Measurements from ENCODE around the gene ASPHD2. TPM values are rescaled to one million over a fixed set of nuclear protein-coding genes. Genes with fewer than 3 reads are reported as not detected.

ASPHD2 gene
- total and polyA plus RNA-seq, 2 of the 13 experiments (the other 11 are each of a cell fraction or from before 2014, with no cell fraction given), result 0.04 TPM

- peaks cover 70% of the 10 kb centered on the region for H3K79me2 ChIP-seq (ENCODE audit: insufficient read depth, low read length)
- H3K36me3 ChIP-seq (replicated peaks in 1 of 2; ENCODE audit: control insufficient read depth in 1 of 2, insufficient read depth in 2 of 2, low read length in 2 of 2), result peaks cover 0 to 40% of the 10 kb centered on the region in 2 experiments; a peak in 4 of 5 replicates
- DNase-seq (ENCODE audit: low spot score) (no peak), ATAC-seq (no peak), FAIRE-seq (no peak)
- no peaks in the 10 kb centered on the region for H4K20me1 ChIP-seq (ENCODE audit: insufficient read depth, low read length)
- intact Hi-C loops (cut with micrococcal nuclease; ENCODE audit: unreplicated experiment) (loop anchor here (5.0 kb wide), 1 partner anchor 35 kb away; the partner anchor contains the start of gene TFIP11), in situ Hi-C loops (cut with HindIII; ENCODE audit: extremely low pct_ligation_motif_present, low pct_unique_long_range_greater_than_20kb) (no loop called here)
- H3K27me3 ChIP-seq (ENCODE audit: control insufficient read depth in 1 of 2, insufficient read depth in 2 of 2, low read length in 2 of 2), result no peaks in the 10 kb centered on the region
- peak overlapping the region; percentile 26; the same call in 1 of the 2 replicates for H3K4me2 ChIP-seq (ENCODE audit: low read depth, low read length)
- BruUV-seq (replicated peaks), result no TSS peak
- CTCF ChIA-PET (ENCODE audit: low intra/inter-chr PET ratio, low total read pairs), result no interaction called here
- peak overlapping the region; percentile 8 for H3K27ac ChIP-seq (ENCODE audit: extremely low read length, insufficient read depth, low read length)
- no peak overlapping the region for H2AFZ ChIP-seq (ENCODE audit: low read length)
- whole genome bisulfite sequencing (ENCODE audit: low lambda C conversion rate), result 43% methylated on average over 4 of the region's 4 CpGs
- no peaks in the 10 kb centered on the region for H3K9me3 ChIP-seq (ENCODE audit: low read length)
- peaks cover 56% of the 10 kb centered on the region for H3K4me1 ChIP-seq (ENCODE audit: insufficient read depth, low read length)
- H3K9ac ChIP-seq (ENCODE audit: insufficient read depth, low read depth, low read length), result no peak overlapping the region; the same call in 1 of the 2 replicates
- POLR2A ChIA-PET, result no interaction called here
- TF ChIP-seq GATA4 (IDR thresholded peaks at IDR 0.05; ENCODE audit: borderline replicate concordance, low read depth), result no peak
- no peak for TF ChIP-seq CSRNP1 (CRISPR knock-in tag; IDR thresholded peaks at IDR 0.05)
- no peak for TF ChIP-seq ZBTB20 (CRISPR knock-in tag; IDR thresholded peaks at IDR 0.05; ENCODE audit: borderline replicate concordance, low read depth)
- TF ChIP-seq BCLAF1 (IDR thresholded peaks at IDR 0.05), result no peak
- no peak for TF ChIP-seq IRF1 (CRISPR knock-in tag; IDR thresholded peaks at IDR 0.05; ENCODE audit: low read depth)
- TF ChIP-seq ZNF737 (CRISPR knock-in tag; IDR thresholded peaks at IDR 0.05; ENCODE audit: borderline replicate concordance), result no peak
- no peak for TF ChIP-seq ZNF749 (CRISPR knock-in tag; IDR thresholded peaks at IDR 0.05; ENCODE audit: borderline replicate concordance)
- TF ChIP-seq ZNF468 (CRISPR knock-in tag; IDR thresholded peaks at IDR 0.05), result no peak
- TF ChIP-seq, protein P1, sequence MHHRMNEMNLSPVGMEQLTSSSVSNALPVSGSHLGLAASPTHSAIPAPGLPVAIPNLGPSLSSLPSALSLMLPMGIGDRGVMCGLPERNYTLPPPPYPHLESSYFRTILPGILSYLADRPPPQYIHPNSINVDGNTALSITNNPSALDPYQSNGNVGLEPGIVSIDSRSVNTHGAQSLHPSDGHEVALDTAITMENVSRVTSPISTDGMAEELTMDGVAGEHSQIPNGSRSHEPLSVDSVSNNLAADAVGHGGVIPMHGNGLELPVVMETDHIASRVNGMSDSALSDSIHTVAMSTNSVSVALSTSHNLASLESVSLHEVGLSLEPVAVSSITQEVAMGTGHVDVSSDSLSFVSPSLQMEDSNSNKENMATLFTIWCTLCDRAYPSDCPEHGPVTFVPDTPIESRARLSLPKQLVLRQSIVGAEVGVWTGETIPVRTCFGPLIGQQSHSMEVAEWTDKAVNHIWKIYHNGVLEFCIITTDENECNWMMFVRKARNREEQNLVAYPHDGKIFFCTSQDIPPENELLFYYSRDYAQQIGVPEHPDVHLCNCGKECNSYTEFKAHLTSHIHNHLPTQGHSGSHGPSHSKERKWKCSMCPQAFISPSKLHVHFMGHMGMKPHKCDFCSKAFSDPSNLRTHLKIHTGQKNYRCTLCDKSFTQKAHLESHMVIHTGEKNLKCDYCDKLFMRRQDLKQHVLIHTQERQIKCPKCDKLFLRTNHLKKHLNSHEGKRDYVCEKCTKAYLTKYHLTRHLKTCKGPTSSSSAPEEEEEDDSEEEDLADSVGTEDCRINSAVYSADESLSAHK (CRISPR knock-in tag; IDR thresholded peaks at IDR 0.05; ENCODE audit: borderline replicate concordance), result no peak
- no peak for TF ChIP-seq PHF21A (CRISPR knock-in tag; IDR thresholded peaks at IDR 0.05)
- H3K4me3 ChIP-seq (replicated peaks in 1 of 3; ENCODE audit: insufficient read depth in 1 of 3, low read depth in 2 of 3, low read length in 3 of 3), result no peak overlapping the region; a peak in 1 of 6 replicates
Observed at GRCh38 chr22:26477341-26477731, 48.3 kb downstream of the ASPHD2 start.

All from HepG2 (cell line).